ENCODE data around the gene SREBF2.

DNA sequence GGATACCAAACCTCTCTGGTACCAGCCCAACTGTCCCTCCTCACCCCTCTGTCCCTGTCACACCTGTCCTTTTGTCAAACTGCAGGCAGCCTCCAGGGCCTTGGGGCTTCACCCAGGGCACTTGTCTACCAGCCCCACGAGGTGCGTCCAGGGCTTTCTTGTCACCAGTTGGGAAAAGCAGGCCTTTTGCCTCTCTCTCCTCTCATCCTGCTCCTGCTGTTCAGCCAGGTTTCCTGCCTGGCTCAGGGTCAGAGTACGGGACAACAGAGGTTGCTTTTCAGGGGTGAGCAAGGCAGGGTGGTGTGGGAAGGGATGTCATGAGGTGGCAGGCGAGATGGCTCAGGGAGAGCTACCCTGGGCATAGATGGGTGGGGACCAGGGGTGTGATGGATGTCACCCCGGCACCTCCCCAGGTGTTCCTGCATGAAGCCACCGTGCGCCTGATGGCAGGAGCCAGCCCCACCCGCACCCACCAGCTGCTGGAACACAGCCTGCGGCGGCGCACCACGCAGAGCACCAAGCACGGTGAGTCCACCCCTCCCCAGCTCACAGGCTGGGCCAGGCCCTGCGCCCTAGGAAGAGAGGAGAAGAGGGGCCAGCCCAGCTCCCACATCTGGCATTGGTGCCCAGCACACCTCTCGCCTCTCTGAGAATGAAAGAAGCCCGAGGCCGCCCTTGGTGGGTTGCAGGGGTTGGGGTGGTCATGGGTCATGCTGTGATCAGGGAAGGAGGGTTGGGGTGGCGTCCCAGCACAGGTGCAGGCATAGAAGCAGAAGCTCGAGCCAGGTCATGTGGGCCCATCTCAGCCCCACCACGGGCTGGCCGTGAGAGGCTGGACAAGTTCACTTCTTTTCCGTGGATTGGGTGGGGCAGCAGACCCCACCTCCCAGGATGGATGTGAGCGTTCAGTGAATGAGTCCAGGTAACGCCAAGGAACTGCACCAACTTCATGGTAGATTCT, 71.8 kb downstream of the SREBF2 start:
- TF ChIP-seq POLR2AphosphoS5 (IDR thresholded peaks at IDR 0.05; ENCODE audit: low read depth, low read length) (no peak), CTCF (IDR thresholded peaks at IDR 0.05 in 2 of 3, conservative IDR thresholded peaks at IDR 0.05 in 1 of 3; ENCODE audit: borderline replicate concordance in 1 of 3, insufficient read depth in 1 of 3, low read depth in 2 of 3, low read length in 2 of 3) (no peak), CEBPB (IDR thresholded peaks at IDR 0.05; ENCODE audit: low read depth) (no peak), SP1 (IDR thresholded peaks at IDR 0.05; ENCODE audit: low read depth) (no peak), EZH2phosphoT487 (IDR thresholded peaks at IDR 0.05; ENCODE audit: borderline replicate concordance) (no peak), EZH2 (IDR thresholded peaks at IDR 0.05) (no peak), POLR2A (IDR thresholded peaks at IDR 0.05; ENCODE audit: borderline replicate concordance, extremely low read depth, insufficient read depth, insufficient read length) (no peak), JUND (IDR thresholded peaks at IDR 0.05) (no peak), RAD21 (IDR thresholded peaks at IDR 0.05; ENCODE audit: low read depth) (no peak), ZFX (IDR thresholded peaks at IDR 0.05) (no peak), ATF3 (IDR thresholded peaks at IDR 0.05) (no peak)
